GM21825 (cell line): ENCODE measurements around the gene SMIM43.
"Not testable (repeated sequence)": the region's sequence is repeated elsewhere in the genome, so short reads cannot be mapped to it uniquely, and the experiment has no call there.

Source experiments
- ATAC-seq: cut with Tn5 transposase; IDR thresholded peaks from one replicate; pipeline ENCODE4 v1.9.1; 2021; ENCODE audit warnings: mild to moderate bottlenecking, moderate library complexity; ENCODE audit not compliant: unreplicated experiment

Gene SMIM43

GRCh38 chr4:121737846-121738554, 27.0 kb downstream of the SMIM43 start:
- ATAC-seq: no peak

GRCh38 chr4:121736735-121737351, 28.1 kb downstream of the SMIM43 start:
- no peak for ATAC-seq

- ATAC-seq: no peak
Measured at GRCh38 chr4:121734571-121734970, 30.4 kb downstream of the SMIM43 start.

GRCh38 chr4:121733942-121734341, 31.0 kb downstream of the SMIM43 start:
- no peak for ATAC-seq

- ATAC-seq: not testable (repeated sequence)
Measured at GRCh38 chr4:121729753-121730152, 35.2 kb downstream of the SMIM43 start.

GRCh38 chr4:121728798-121729226, 36.2 kb downstream of the SMIM43 start:
- ATAC-seq: no peak

- ATAC-seq: no peak
Measured at GRCh38 chr4:121728066-121728465, 36.9 kb downstream of the SMIM43 start.

GRCh38 chr4:121726642-121727268, 38.2 kb downstream of the SMIM43 start:
- ATAC-seq: peak; percentile 97

GRCh38 chr4:121724671-121725070, 40.3 kb downstream of the SMIM43 start:
- ATAC-seq: no peak

GRCh38 chr4:121721700-121722099, 43.3 kb downstream of the SMIM43 start:
- no peak for ATAC-seq

- no peak for ATAC-seq
Measured at GRCh38 chr4:121720109-121720508, 44.9 kb downstream of the SMIM43 start.

GRCh38 chr4:121717680-121718237, 47.2 kb downstream of the SMIM43 start:
- no peak for ATAC-seq

GRCh38 chr4:121714548-121714947, 50.4 kb downstream of the SMIM43 start:
- ATAC-seq: no peak

- ATAC-seq: no peak
Measured at GRCh38 chr4:121712783-121713182, 52.2 kb downstream of the SMIM43 start.

GRCh38 chr4:121712001-121712651, 52.8 kb downstream of the SMIM43 start:
- no peak for ATAC-seq

GRCh38 chr4:121711263-121712000, 53.5 kb downstream of the SMIM43 start:
- peak; percentile 96 for ATAC-seq

- ATAC-seq: no peak
Measured at GRCh38 chr4:121709766-121710405, 55.1 kb downstream of the SMIM43 start.
